ENCODE data around the gene NAPB. TPM values are rescaled to one million over a fixed set of nuclear protein-coding genes. Genes with fewer than 3 reads are reported as not detected.

The NAPB gene
- total and polyA plus RNA-seq, 8 donors: 2.3 to 11.7 (median 4.2) TPM

GRCh38 chr20:23413862-23414422 is 7.3 kb downstream of the NAPB start:
- FAIRE-seq (no peak), ATAC-seq (no peak), DNase-seq (no peak)
- H3K9me3 ChIP-seq: no peaks in the 10 kb centered on the region
- no peak for TF ChIP-seq CTCF (IDR thresholded peaks at IDR 0.05)
- intact Hi-C loops (cut with DNase I): no loop called here
- H3K27me3 ChIP-seq: no peaks in the 10 kb centered on the region
- H3K4me1 ChIP-seq: peaks cover 0 to 11% (median 0%) of the 10 kb centered on the region in 3 donors
- H3K36me3 ChIP-seq: no peaks in the 10 kb centered on the region
- no peak overlapping the region for H3K27ac ChIP-seq
- no peak overlapping the region for H3K4me3 ChIP-seq
- WGBS, 2 donors: 94 to 98% methylated on average over 3 of the region's 3 CpGs

- Histone ChIP-seq H3K36me3 (no peaks in the 10 kb centered on the region), H3K4me1 (peaks cover 0 to 16% (median 0%) of the 10 kb centered on the region in 3 donors), H3K9me3 (no peaks in the 10 kb centered on the region), H3K27ac (no peak overlapping the region), H3K27me3 (no peaks in the 10 kb centered on the region), H3K4me3 (no peak overlapping the region)
- peak in 2 of 4 donors; percentile 60 to 68 for ATAC-seq
- 42 to 53% methylated on average over 1 of the region's 1 CpG for WGBS, 2 donors
- no peak for FAIRE-seq
- TF ChIP-seq CTCF (IDR thresholded peaks at IDR 0.05): no peak
- intact Hi-C loops (cut with DNase I): no loop called here
- no peak for DNase-seq
These were observed 9.3 kb downstream of the NAPB start for GRCh38 chr20:23412026-23412425.

GRCh38 chr20:23410916-23411695 is 10.2 kb downstream of the NAPB start:
- DNase-seq (no peak), FAIRE-seq (no peak), ATAC-seq (no peak)
- no peak overlapping the region for H3K27ac ChIP-seq
- TF ChIP-seq CTCF (IDR thresholded peaks at IDR 0.05): no peak
- H3K4me3 ChIP-seq: no peak overlapping the region
- H3K9me3 ChIP-seq: no peaks in the 10 kb centered on the region
- WGBS, 2 donors: 90 to 91% methylated on average over 3 of the region's 3 CpGs
- no peaks in the 10 kb centered on the region for H3K36me3 ChIP-seq
- intact Hi-C loops (cut with DNase I): no loop called here
- no peaks in the 10 kb centered on the region for H3K27me3 ChIP-seq
- H3K4me1 ChIP-seq: peaks cover 0 to 16% (median 0%) of the 10 kb centered on the region in 3 donors

GRCh38 chr20:23409800-23410199 is 11.5 kb downstream of the NAPB start:
- H3K9me3 ChIP-seq: no peaks in the 10 kb centered on the region
- TF ChIP-seq CTCF (IDR thresholded peaks at IDR 0.05): no peak
- intact Hi-C loops (cut with DNase I): no loop called here

GRCh38 chr20:23408957-23409356 is 12.3 kb downstream of the NAPB start:
- H3K4me3 ChIP-seq: no peak overlapping the region
- ATAC-seq (peak in 3 of 4 donors; percentile 32 to 75 (median 64)), FAIRE-seq (no peak), DNase-seq (no peak)
- H3K9me3 ChIP-seq: no peaks in the 10 kb centered on the region
- H3K36me3 ChIP-seq: no peaks in the 10 kb centered on the region
- H3K27ac ChIP-seq: no peak overlapping the region
- H3K4me1 ChIP-seq: peaks cover 0 to 16% (median 0%) of the 10 kb centered on the region in 3 donors
- no peaks in the 10 kb centered on the region for H3K27me3 ChIP-seq
- WGBS, 2 donors: 40 to 41% methylated on average over 2 of the region's 2 CpGs
- intact Hi-C loops (cut with DNase I): no loop called here
- TF ChIP-seq CTCF (IDR thresholded peaks at IDR 0.05): no peak

More at GRCh38 chr20:23409800-23410199, 11.5 kb downstream of the NAPB start:
- H3K36me3 ChIP-seq: no peaks in the 10 kb centered on the region
- no peaks in the 10 kb centered on the region for H3K27me3 ChIP-seq
- H3K4me1 ChIP-seq: peaks cover 0 to 16% (median 0%) of the 10 kb centered on the region in 3 donors
- WGBS, 2 donors: 79 to 82% methylated on average over 3 of the region's 3 CpGs
- no peak for DNase-seq
- ATAC-seq: no peak
- no peak overlapping the region for H3K4me3 ChIP-seq
- no peak for FAIRE-seq
- no peak overlapping the region for H3K27ac ChIP-seq
